H1 (cell line): ENCODE measurements around the gene TSC22D3. TPM values are rescaled to one million over a fixed set of nuclear protein-coding genes. Genes with fewer than 3 reads are reported as not detected.

Experiments
- CTCF ChIA-PET: fragments of 300-600 bp; sonication (Branson Sonifier 250); formaldehyde crosslinking; loops from one replicate; lab custom pipeline; 2021; ENCODE audit not compliant: partially characterized antibody; lab: Charles Lee
- POLR2A ChIA-PET: fragments of 300-600 bp; sonication (Branson Sonifier 250); formaldehyde crosslinking; loops from one replicate; lab custom pipeline; 2021; ENCODE audit warnings: inconsistent platforms; ENCODE audit not compliant: partially characterized antibody; lab: Charles Lee
- DNase-seq, 2 experiments: peaks; one replicate each; pipeline versions ENCODE4 v3.0.0 to v3.0.0-alpha.2; 2010 to 2022; ENCODE audit warnings: low spot score in 2 of 2, low read depth in 1 of 2, mixed read lengths in 1 of 2
- FAIRE-seq: peaks from 2 replicates; lab custom pipeline; 2011; peaks lifted over from hg19 to GRCh38; lab: Jason Lieb, UNC
- H2AFZ ChIP-seq: 2 replicates; pipeline ENCODE4 v1.8.1; 2012; ENCODE audit warnings: low read length, inconsistent platforms
- H2AK5ac ChIP-seq: 2 replicates; pipeline ENCODE4 v1.6.1; 2013; ENCODE audit warnings: low read depth, low read length
- H2BK120ac ChIP-seq: replicated peaks from 2 replicates; pipeline ENCODE3; 2013; ENCODE audit warnings: low read depth, low read length, inconsistent platforms
- H2BK12ac ChIP-seq: 2 replicates; pipeline ENCODE4 v1.6.1; 2013; ENCODE audit warnings: low read depth, low read length
- H2BK15ac ChIP-seq: 2 replicates; pipeline ENCODE4 v1.6.1; 2013; ENCODE audit warnings: low read length
- H2BK20ac ChIP-seq: 2 replicates; pipeline ENCODE4 v1.6.1; 2013; ENCODE audit warnings: low read length
- H2BK5ac ChIP-seq: 2 replicates; pipeline ENCODE4 v1.6.1; 2013; ENCODE audit warnings: low read depth, low read length
- H3K14ac ChIP-seq: 2 replicates; pipeline ENCODE4 v1.6.1; 2013; ENCODE audit warnings: inconsistent platforms; ENCODE audit not compliant: insufficient read length
- H3K18ac ChIP-seq: 2 replicates; pipeline ENCODE4 v1.6.1; 2013; ENCODE audit warnings: low read length; ENCODE audit errors: extremely low read depth
- H3K23ac ChIP-seq: 2 replicates; pipeline ENCODE4 v1.6.1; 2013; ENCODE audit warnings: inconsistent platforms; ENCODE audit not compliant: insufficient read length
- H3K23me2 ChIP-seq: 2 replicates; pipeline ENCODE4 v1.6.1; 2013; ENCODE audit warnings: low read depth, low read length
- H3K27ac ChIP-seq: 2 replicates; pipeline ENCODE4 v1.6.1; 2011; ENCODE audit warnings: low read depth, low read length, inconsistent platforms
- H3K27me3 ChIP-seq, 4 experiments: replicated peaks in 1 of 4; 1 replicate in 1 of 4; 2 replicates in 3 of 4; pipeline versions ENCODE4 v1.6.1 to v1.8.1; 2011 to 2013; ENCODE audit warnings: low read length in 3 of 4, mild to moderate bottlenecking in 3 of 4, inconsistent platforms in 2 of 4, mixed read lengths in 2 of 4, moderate library complexity in 1 of 4; ENCODE audit not compliant: control insufficient read depth in 3 of 4, insufficient read depth in 3 of 4; ENCODE audit errors: extremely low read depth in 1 of 4
- H3K36me3 ChIP-seq, 4 experiments: 2 replicates each; pipeline versions ENCODE4 v1.6.1 to v1.8.1; 2011 to 2013; ENCODE audit warnings: mild to moderate bottlenecking in 4 of 4, low read length in 3 of 4, moderate library complexity in 2 of 4, control low read depth in 1 of 4, inconsistent platforms in 1 of 4; ENCODE audit not compliant: insufficient read depth in 4 of 4, control insufficient read depth in 2 of 4
- H3K4ac ChIP-seq: replicated peaks from 2 replicates; pipeline ENCODE3; 2013; ENCODE audit warnings: low read length, low read depth, mixed read lengths, inconsistent platforms; ENCODE audit not compliant: insufficient read length
- H3K4me1 ChIP-seq, 4 experiments: replicated peaks in 1 of 4; 1 replicate in 1 of 4; 2 replicates in 3 of 4; pipeline versions ENCODE4 v1.6.1 to v1.8.1; 2011 to 2013; ENCODE audit warnings: low read length in 3 of 4, inconsistent platforms in 2 of 4, mixed read lengths in 1 of 4; ENCODE audit not compliant: insufficient read depth in 4 of 4, control insufficient read depth in 3 of 4
- H3K4me2 ChIP-seq, 2 experiments: 2 replicates each; pipeline versions ENCODE4 v1.6.1 to v1.8.1; 2011 to 2013; ENCODE audit warnings: low read depth in 2 of 2, low read length in 2 of 2, control low read depth in 1 of 2, inconsistent platforms in 1 of 2, mild to moderate bottlenecking in 1 of 2; ENCODE audit not compliant: insufficient read depth in 1 of 2
- H3K4me3 ChIP-seq, 4 experiments: fragments of 200-600, 300-600 bp in 1 of 4; sonication (generic), shearing (Covaris generic), sonication (Bioruptor Twin) in 1 of 4; 2 replicates each; pipeline versions ENCODE4 v1.5.1 to v1.8.1; 2011 to 2016; ENCODE audit warnings: low read length in 4 of 4, low read depth in 3 of 4, control low read depth in 2 of 4, inconsistent platforms in 2 of 4, mild to moderate bottlenecking in 2 of 4, mixed read lengths in 1 of 4, moderate library complexity in 1 of 4; ENCODE audit not compliant: insufficient read depth in 2 of 4; ENCODE audit errors: extremely low read depth in 1 of 4
- H3K56ac ChIP-seq: replicated peaks from 2 replicates; pipeline ENCODE3; 2013; ENCODE audit warnings: low read depth, mild to moderate bottlenecking, mixed read lengths, low read length, inconsistent platforms; ENCODE audit not compliant: insufficient read length
- H3K79me1 ChIP-seq: 2 replicates; pipeline ENCODE4 v1.6.1; 2013; ENCODE audit warnings: low read depth, low read length, control low read depth
- H3K79me2 ChIP-seq, 2 experiments: 2 replicates each; pipeline versions ENCODE4 v1.6.1 to v1.8.1; 2012 to 2013; ENCODE audit warnings: low read length in 2 of 2, mild to moderate bottlenecking in 2 of 2, inconsistent platforms in 1 of 2; ENCODE audit not compliant: insufficient read depth in 2 of 2, control insufficient read depth in 1 of 2
- H3K9ac ChIP-seq, 4 experiments: replicated peaks in 1 of 4; 1 replicate in 1 of 4; 2 replicates in 3 of 4; pipeline versions ENCODE4 v1.6.1 to v1.8.1; 2011 to 2013; ENCODE audit warnings: low read depth in 3 of 4, low read length in 3 of 4, control low read depth in 2 of 4, mild to moderate bottlenecking in 2 of 4, moderate library complexity in 2 of 4, inconsistent platforms in 1 of 4; ENCODE audit errors: extremely low read depth in 1 of 4
- H3K9me3 ChIP-seq, 2 experiments: 2 replicates each; pipeline versions ENCODE4 v1.6.1 to v1.8.1; 2012 to 2013; ENCODE audit warnings: mild to moderate bottlenecking in 2 of 2, moderate library complexity in 2 of 2, control low read depth in 1 of 2, inconsistent platforms in 1 of 2, low read depth in 1 of 2, low read length in 1 of 2, mixed read lengths in 1 of 2; ENCODE audit not compliant: insufficient read depth in 2 of 2
- H4K20me1 ChIP-seq, 2 experiments: replicated peaks in 1 of 2; 2 replicates each; pipeline versions ENCODE3 to v1.8.1; 2011 to 2013; ENCODE audit warnings: inconsistent platforms in 2 of 2, low read length in 2 of 2, mild to moderate bottlenecking in 1 of 2; ENCODE audit not compliant: insufficient read depth in 2 of 2, control insufficient read depth in 1 of 2
- H4K5ac ChIP-seq: 2 replicates; pipeline ENCODE4 v1.6.1; 2013; ENCODE audit warnings: low read length, low read depth, mixed read lengths, inconsistent platforms; ENCODE audit not compliant: insufficient read length
- H4K8ac ChIP-seq: 2 replicates; pipeline ENCODE4 v1.8.0; 2013; ENCODE audit warnings: mild to moderate bottlenecking, moderate library complexity, low read length, inconsistent platforms; ENCODE audit not compliant: insufficient read depth; ENCODE audit errors: extremely low read depth
- H4K91ac ChIP-seq: replicated peaks from 2 replicates; pipeline ENCODE3; 2013; ENCODE audit warnings: low read length, mixed read lengths, inconsistent platforms; ENCODE audit not compliant: insufficient read length
- BRCA1 ChIP-seq: IDR thresholded peaks from 2 replicates; pipeline ENCODE4 v1.6.1; 2012; ENCODE audit warnings: low read depth, low read length, improper control_type of control experiment
- CREB1 ChIP-seq: IDR thresholded peaks from 2 replicates; pipeline ENCODE4 v1.6.1; 2012; ENCODE audit warnings: inconsistent platforms
- CTBP2 ChIP-seq: IDR thresholded peaks from 2 replicates; pipeline ENCODE4 v1.7.0; 2011; ENCODE audit warnings: borderline replicate concordance, mild to moderate bottlenecking, moderate library complexity, mixed read lengths, low read length; ENCODE audit not compliant: insufficient read depth, insufficient read length
- POLR2AphosphoS5 ChIP-seq: IDR thresholded peaks from 2 replicates; pipeline ENCODE4 v1.6.1; 2011; ENCODE audit warnings: low read depth, low read length
- POU5F1 ChIP-seq: IDR thresholded peaks from 2 replicates; pipeline ENCODE4 v1.6.1; 2011; ENCODE audit warnings: low read depth, mild to moderate bottlenecking, low read length, moderate library complexity
- TBP ChIP-seq: IDR thresholded peaks from 2 replicates; pipeline ENCODE4 v1.6.1; 2011; ENCODE audit warnings: low read depth, low read length, improper control_type of control experiment
- WGBS, 2 experiments: shearing (Covaris generic) in 1 of 2; methylation state at CpG; one replicate each; pipeline versions ENCODE4 v1.1.6 to v1.1.7; 2013 to 2015; ENCODE audit warnings: low lambda C conversion rate in 2 of 2, mixed read lengths in 2 of 2, inconsistent platforms in 1 of 2, low coverage in 1 of 2, missing lambda C conversion rate in 1 of 2; ENCODE audit not compliant: insufficient replicate concordance in 2 of 2, insufficient coverage in 1 of 2, insufficient read length in 1 of 2; ENCODE audit errors: extremely low coverage in 1 of 2, missing lambda C conversion rate in 1 of 2; 5-methylcytosine and 5-hydroxymethylcytosine counted together
- polyA plus RNA-seq, 7 experiments: library from polyadenylated mRNA; depleted of rRNA in 3 of 7; stranded (reverse) in 5 of 7; unstranded in 2 of 7; fragments of >200 nt in 5 of 7; fragments of 200-250 nt in 2 of 7; gene quantifications; 1 replicate in 5 of 7; 2 replicates in 1 of 7; 4 replicates in 1 of 7; pipeline versions ENCODE4 v1.2.1 to v1.2.3, GENCODE V29; 2011 to 2013; ENCODE audit warnings: missing spikeins in 2 of 7, mixed read lengths in 2 of 7
- total RNA-seq: library from RNA; stranded (reverse); fragmentation: NEBNext Ultra II Directional; extraction: Animal tissue kit (Norgen Biotek cat#: 25700); gene quantifications from 2 replicates; pipeline ENCODE4 v1.2.1, GENCODE V29; 2021
- TF ChIP-seq, protein P1 (sequence below): IDR thresholded peaks from 2 replicates; pipeline ENCODE4 v1.6.1; 2012; ENCODE audit warnings: low read length, inconsistent platforms
- TF ChIP-seq, protein P2 (sequence below): IDR thresholded peaks from 2 replicates; pipeline ENCODE4 v1.6.1; 2012; ENCODE audit warnings: inconsistent platforms
- TF ChIP-seq, protein P3 (sequence below): IDR thresholded peaks from 2 replicates; pipeline ENCODE4 v1.6.1; 2012; ENCODE audit warnings: inconsistent platforms

The TSC22D3 gene
- total and polyA plus RNA-seq, 2 of the 8 experiments (the other 6 are each of a cell fraction or from before 2014, with no cell fraction given): 7.6 to 12.9 TPM

DNA sequence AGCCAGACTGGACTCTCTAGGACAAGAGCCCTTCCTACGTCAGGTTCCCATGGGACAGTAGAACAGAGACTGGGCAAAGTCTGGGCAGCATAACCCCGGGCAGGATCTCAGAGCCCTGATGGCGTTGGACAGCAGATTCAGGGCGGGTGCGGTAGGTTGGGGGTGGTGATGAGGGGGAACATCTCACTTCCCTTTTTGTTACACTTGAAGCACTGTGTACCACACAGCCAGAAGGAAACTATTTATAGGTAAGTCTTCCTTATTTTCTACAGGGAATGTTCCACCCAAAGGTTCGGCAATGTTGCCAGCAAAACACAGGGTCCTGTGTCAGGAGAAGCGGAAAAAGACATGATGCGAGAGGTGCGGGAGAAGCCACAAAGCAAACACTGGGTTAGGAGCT, 54.3 kb downstream of the TSC22D3 start:
- Histone ChIP-seq H3K36me3 (no peaks in the 10 kb centered on the region), H3K27ac (no peak overlapping the region), H3K4me2 (no peak overlapping the region), H3K14ac (no peak overlapping the region), H3K23me2 (peaks cover 3% of the 10 kb centered on the region; the same call in 1 of the 2 replicates), H2AK5ac (no peak overlapping the region), H2BK120ac (no peak overlapping the region), H2BK5ac (no peak overlapping the region), H2BK20ac (no peak overlapping the region), H4K8ac (no peak overlapping the region), H2AFZ (no peak overlapping the region), H2BK15ac (no peak overlapping the region), H2BK12ac (no peak overlapping the region), H3K18ac (no peak overlapping the region), H3K9ac (no peak overlapping the region), H3K79me2 (no peaks in the 10 kb centered on the region)
- 92% methylated on average over 5 of the region's 9 CpGs; no CpG with 5 or more reads in 1 of the 2 experiments for WGBS, 2 experiments
- POLR2A ChIA-PET: interaction anchor here (1.4 kb wide), 2 partner anchors 8 to 9 kb away, joined by 3 read pairs; no protein-coding TSS in a partner anchor
- no peak for FAIRE-seq
- TF ChIP-seq POLR2AphosphoS5: no peak
- TF ChIP-seq, protein P1, sequence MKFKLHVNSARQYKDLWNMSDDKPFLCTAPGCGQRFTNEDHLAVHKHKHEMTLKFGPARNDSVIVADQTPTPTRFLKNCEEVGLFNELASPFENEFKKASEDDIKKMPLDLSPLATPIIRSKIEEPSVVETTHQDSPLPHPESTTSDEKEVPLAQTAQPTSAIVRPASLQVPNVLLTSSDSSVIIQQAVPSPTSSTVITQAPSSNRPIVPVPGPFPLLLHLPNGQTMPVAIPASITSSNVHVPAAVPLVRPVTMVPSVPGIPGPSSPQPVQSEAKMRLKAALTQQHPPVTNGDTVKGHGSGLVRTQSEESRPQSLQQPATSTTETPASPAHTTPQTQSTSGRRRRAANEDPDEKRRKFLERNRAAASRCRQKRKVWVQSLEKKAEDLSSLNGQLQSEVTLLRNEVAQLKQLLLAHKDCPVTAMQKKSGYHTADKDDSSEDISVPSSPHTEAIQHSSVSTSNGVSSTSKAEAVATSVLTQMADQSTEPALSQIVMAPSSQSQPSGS: no peak
- TF ChIP-seq CREB1: no peak
- no peak for TF ChIP-seq POU5F1
- TF ChIP-seq, protein P2, sequence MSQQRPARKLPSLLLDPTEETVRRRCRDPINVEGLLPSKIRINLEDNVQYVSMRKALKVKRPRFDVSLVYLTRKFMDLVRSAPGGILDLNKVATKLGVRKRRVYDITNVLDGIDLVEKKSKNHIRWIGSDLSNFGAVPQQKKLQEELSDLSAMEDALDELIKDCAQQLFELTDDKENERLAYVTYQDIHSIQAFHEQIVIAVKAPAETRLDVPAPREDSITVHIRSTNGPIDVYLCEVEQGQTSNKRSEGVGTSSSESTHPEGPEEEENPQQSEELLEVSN: no peak
- no peak for TF ChIP-seq CTBP2
- TF ChIP-seq, protein P3, sequence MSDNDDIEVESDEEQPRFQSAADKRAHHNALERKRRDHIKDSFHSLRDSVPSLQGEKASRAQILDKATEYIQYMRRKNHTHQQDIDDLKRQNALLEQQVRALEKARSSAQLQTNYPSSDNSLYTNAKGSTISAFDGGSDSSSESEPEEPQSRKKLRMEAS: no peak
- no peak for TF ChIP-seq TBP
- no peak for TF ChIP-seq BRCA1
- TF ChIP-seq, all 59 proteins: peak for 0
- Histone ChIP-seq H3K79me1 (no peaks in the 10 kb centered on the region), H3K4ac (no peak overlapping the region), H3K23ac (no peak overlapping the region), H3K27me3 (0 out of 7 replicates have a peak, but pooled peaks cover 0 to 3% (median 0%) of the 10 kb centered on the region in 4 experiments), H4K91ac (no peak overlapping the region), H4K20me1 (no peaks in the 10 kb centered on the region), H3K4me1 (peaks cover 0 to 17% (median 7%) of the 10 kb centered on the region in 4 experiments; a peak in 5 of 7 replicates), H4K5ac (no peak overlapping the region), H3K56ac (no peak overlapping the region), H3K9me3 (no peaks in the 10 kb centered on the region), H3K4me3 (no peak overlapping the region)
- no peak for DNase-seq
- CTCF ChIA-PET: interaction anchor here (2.2 to 17.0 kb wide), 3 partner anchors 9 to 55 kb away, joined by 7 to 325 read pairs (median 16); partner anchors contain the start of genes NCBP2L and TSC22D3
